OCI-LY3 (cell line): ENCODE data around the gene TACR1.

Experiments
- CTCF ChIP-seq: fragments of 200-600, 300-600 bp; sonication (generic); IDR thresholded peaks from 2 replicates; pipeline ENCODE4 v1.5.1; 2014; ENCODE audit warnings: antibody characterized with exemption, low read length, low read depth
- EZH2phosphoT487 ChIP-seq: fragments of 200-600 bp; shearing (Covaris generic); IDR thresholded peaks from 2 replicates; pipeline ENCODE4 v1.6.1; 2018; ENCODE audit warnings: antibody characterized with exemption, mixed run types, low read depth

GRCh38 chr2:75139171-75139570 is 60.1 kb downstream of the TACR1 start:
- TF ChIP-seq CTCF, result no peak
- no peak for TF ChIP-seq EZH2phosphoT487
